ENCODE data around the gene ST6GAL2. TPM values are rescaled to one million over a fixed set of nuclear protein-coding genes. Genes with fewer than 3 reads are reported as not detected.

The ST6GAL2 gene
- total RNA-seq, 1 experiment from 2014 or later, result not detected

DNA sequence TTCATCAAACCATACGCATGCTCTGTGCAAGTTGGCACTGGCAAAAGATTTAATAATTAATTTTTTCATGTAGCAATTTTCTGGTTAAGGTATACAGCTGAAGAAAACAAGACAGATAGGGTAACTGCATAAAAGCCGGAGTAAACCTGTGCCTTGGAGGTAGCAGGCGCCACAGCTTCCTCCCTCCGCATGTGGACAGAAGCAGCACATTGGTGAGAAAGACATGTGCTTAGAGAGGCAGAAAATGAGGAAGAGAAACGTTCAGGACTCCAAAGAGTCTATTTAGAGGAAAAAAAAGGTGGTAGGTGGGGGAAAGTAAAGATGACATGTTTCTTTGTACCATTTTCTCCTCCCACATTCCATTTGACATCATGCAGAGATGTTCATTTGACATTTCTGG, 9.3 kb downstream of the ST6GAL2 start:
- Histone ChIP-seq H4K20me1 (ENCODE audit: insufficient read depth) (no peaks in the 10 kb centered on the region), H3K4me3 (no peak overlapping the region), H3K9me3 (ENCODE audit: insufficient read depth, low read depth) (no peaks in the 10 kb centered on the region), H3K79me2 (ENCODE audit: low read depth) (no peaks in the 10 kb centered on the region), H3K9me2 (ENCODE audit: insufficient read depth) (no peaks in the 10 kb centered on the region), H3K36me3 (ENCODE audit: low read depth) (no peaks in the 10 kb centered on the region), H3K27me3 (ENCODE audit: insufficient read depth, low read depth) (no peaks in the 10 kb centered on the region), H2AFZ (no peak overlapping the region), H3K4me2 (no peak overlapping the region), H3F3A (ENCODE audit: insufficient read depth, low read depth) (no peaks in the 10 kb centered on the region), H3K4me1 (replicated peaks; ENCODE audit: insufficient read depth) (no peaks in the 10 kb centered on the region), H3K27ac (no peak overlapping the region)
- no TSS peak for BruUV-seq (replicated peaks)
- TF ChIP-seq CTCF (conservative IDR thresholded peaks at IDR 0.05) (no peak), EZH2 (IDR thresholded peaks at IDR 0.05; ENCODE audit: low read depth) (no peak)
- ChIA-PET CTCF (no interaction called here), POLR2A (ENCODE audit: unreplicated experiment) (no interaction called here)
- intact Hi-C loops (cut with micrococcal nuclease; ENCODE audit: unreplicated experiment), result no loop called here
- DNase-seq, result no peak

DNA sequence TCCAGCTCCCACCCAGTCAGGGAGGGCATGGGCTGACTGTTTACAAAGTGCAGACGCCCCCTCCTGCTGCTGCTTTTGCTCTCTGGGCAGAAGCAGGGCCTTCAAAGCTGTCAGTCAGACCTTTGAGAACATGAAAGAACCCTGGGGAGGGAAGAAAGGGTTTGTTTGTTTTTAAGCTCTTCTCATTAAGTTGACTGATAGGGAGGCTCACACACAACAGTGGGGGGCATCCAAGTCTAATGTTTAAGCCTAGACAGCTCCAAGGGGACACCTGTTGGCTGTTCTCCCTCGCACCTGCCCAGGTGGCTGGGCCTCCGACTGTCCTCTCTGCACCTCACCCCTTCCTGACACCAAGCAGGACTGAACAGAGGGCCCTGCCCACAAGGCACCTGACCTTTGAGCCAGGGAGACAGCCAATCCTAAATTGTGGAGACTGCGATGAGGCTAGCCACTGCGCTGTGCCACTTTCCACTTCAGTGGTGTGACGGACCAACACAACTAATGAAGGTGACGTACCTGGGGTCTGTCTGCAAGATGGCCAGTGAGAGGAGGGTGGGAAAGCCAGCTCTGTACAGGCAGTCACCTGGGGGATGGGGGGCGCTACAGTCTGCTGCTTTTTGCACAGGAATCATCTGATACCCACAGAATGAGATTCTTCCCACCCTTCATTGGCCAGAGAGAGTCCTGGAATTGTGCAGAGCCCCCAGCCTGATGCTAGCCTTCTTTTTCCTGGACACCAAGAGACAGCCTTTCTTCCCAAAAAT, 16.3 kb downstream of the ST6GAL2 start:
- H3K4me3 ChIP-seq, result no peak overlapping the region
- intact Hi-C loops (cut with micrococcal nuclease; ENCODE audit: unreplicated experiment), result no loop called here
- peaks cover 3% of the 10 kb centered on the region; the same call in 1 of the 2 replicates for H3K27me3 ChIP-seq (ENCODE audit: insufficient read depth, low read depth)
- no peaks in the 10 kb centered on the region for H4K20me1 ChIP-seq (ENCODE audit: insufficient read depth)
- no peak overlapping the region for H3K27ac ChIP-seq
- no peaks in the 10 kb centered on the region for H3K36me3 ChIP-seq (ENCODE audit: low read depth)
- H3K9me2 ChIP-seq (ENCODE audit: insufficient read depth), result no peaks in the 10 kb centered on the region
- TF ChIP-seq CTCF (conservative IDR thresholded peaks at IDR 0.05) (no peak), EZH2 (IDR thresholded peaks at IDR 0.05; ENCODE audit: low read depth) (no peak)
- no peaks in the 10 kb centered on the region for H3K9me3 ChIP-seq (ENCODE audit: insufficient read depth, low read depth)
- H2AFZ ChIP-seq, result no peak overlapping the region
- DNase-seq, result no peak
- no peaks in the 10 kb centered on the region for H3F3A ChIP-seq (ENCODE audit: insufficient read depth, low read depth)
- BruUV-seq (replicated peaks), result no TSS peak
- POLR2A ChIA-PET (ENCODE audit: unreplicated experiment), result no interaction called here
- CTCF ChIA-PET, result no interaction called here
- H3K4me1 ChIP-seq (replicated peaks; ENCODE audit: insufficient read depth), result no peaks in the 10 kb centered on the region
- H3K79me2 ChIP-seq (ENCODE audit: low read depth), result no peaks in the 10 kb centered on the region
- H3K4me2 ChIP-seq, result no peak overlapping the region

- Histone ChIP-seq H3K4me3 (no peak overlapping the region), H3K27ac (no peak overlapping the region), H3K27me3 (ENCODE audit: insufficient read depth, low read depth) (peaks cover 3% of the 10 kb centered on the region; the same call in 1 of the 2 replicates), H3F3A (ENCODE audit: insufficient read depth, low read depth) (no peaks in the 10 kb centered on the region), H3K9me2 (ENCODE audit: insufficient read depth) (no peaks in the 10 kb centered on the region), H3K9me3 (ENCODE audit: insufficient read depth, low read depth) (no peaks in the 10 kb centered on the region), H3K4me2 (no peak overlapping the region), H4K20me1 (ENCODE audit: insufficient read depth) (no peaks in the 10 kb centered on the region), H2AFZ (no peak overlapping the region), H3K79me2 (ENCODE audit: low read depth) (no peaks in the 10 kb centered on the region), H3K36me3 (ENCODE audit: low read depth) (no peaks in the 10 kb centered on the region), H3K4me1 (replicated peaks; ENCODE audit: insufficient read depth) (no peaks in the 10 kb centered on the region)
- no peak for DNase-seq
- intact Hi-C loops (cut with micrococcal nuclease; ENCODE audit: unreplicated experiment), result no loop called here
- no TSS peak for BruUV-seq (replicated peaks)
- no peak for TF ChIP-seq CTCF (conservative IDR thresholded peaks at IDR 0.05)
- TF ChIP-seq EZH2 (IDR thresholded peaks at IDR 0.05; ENCODE audit: low read depth), result no peak
- POLR2A ChIA-PET (ENCODE audit: unreplicated experiment), result no interaction called here
- CTCF ChIA-PET, result no interaction called here
These were observed 17.7 kb downstream of the ST6GAL2 start for GRCh38 chr2:106868275-106868674.
